Measurements from ENCODE around the gene MVK. TPM values are rescaled to one million over a fixed set of nuclear protein-coding genes. Genes with fewer than 3 reads are reported as not detected.

MVK gene
- total RNA-seq, 4 donors from 2014 or later, result 20.9 to 52.0 (median 30.5) TPM

- 91 to 92% methylated on average over 25 of the region's 25 CpGs for WGBS, 2 donors
- DNase-seq (ENCODE audit: low spot score in 2 of 2), result no peak
- Histone ChIP-seq H3K9me3 (no peaks in the 10 kb centered on the region), H3K4me1 (no peaks in the 10 kb centered on the region), H3K4me3 (no peak overlapping the region), H3K27me3 (no peaks in the 10 kb centered on the region), H3K36me3 (peaks cover 2 to 95% (median 10%) of the 10 kb centered on the region in 3 donors), H3K27ac (no peak overlapping the region)
- TF ChIP-seq CTCF (IDR thresholded peaks at IDR 0.05) (no peak), POLR2A (IDR thresholded peaks at IDR 0.05) (no peak), EP300 (IDR thresholded peaks at IDR 0.05) (no peak)
These were observed 38.2 kb upstream of the MVK start for GRCh38 chr12:109535231-109535862.

- no peaks in the 10 kb centered on the region for H3K4me1 ChIP-seq
- H3K36me3 ChIP-seq, result peaks cover 0 to 95% (median 6%) of the 10 kb centered on the region in 3 donors
- no peaks in the 10 kb centered on the region for H3K9me3 ChIP-seq
- TF ChIP-seq CTCF (IDR thresholded peaks at IDR 0.05), result no peak
- no peak for TF ChIP-seq POLR2A (IDR thresholded peaks at IDR 0.05)
- no peak for TF ChIP-seq EP300 (IDR thresholded peaks at IDR 0.05)
- 81 to 88% methylated on average over 5 of the region's 5 CpGs for WGBS, 2 donors
- no peak overlapping the region for H3K27ac ChIP-seq
- H3K4me3 ChIP-seq, result no peak overlapping the region
- DNase-seq (ENCODE audit: low spot score in 2 of 2), result no peak
- H3K27me3 ChIP-seq, result no peaks in the 10 kb centered on the region
These were observed 37.7 kb upstream of the MVK start for GRCh38 chr12:109535863-109536250.

- TF ChIP-seq POLR2A (IDR thresholded peaks at IDR 0.05) (no peak), EP300 (IDR thresholded peaks at IDR 0.05) (no peak), CTCF (IDR thresholded peaks at IDR 0.05) (no peak)
- WGBS, 2 donors, result 92 to 99% methylated on average over 8 of the region's 8 CpGs
- no peak overlapping the region for H3K4me3 ChIP-seq
- H3K4me1 ChIP-seq, result no peaks in the 10 kb centered on the region
- DNase-seq (ENCODE audit: low spot score in 2 of 2), result no peak
- no peaks in the 10 kb centered on the region for H3K9me3 ChIP-seq
- no peak overlapping the region for H3K27ac ChIP-seq
- no peaks in the 10 kb centered on the region for H3K27me3 ChIP-seq
- H3K36me3 ChIP-seq, result peaks cover 0 to 95% (median 6%) of the 10 kb centered on the region in 3 donors
These were observed 36.5 kb upstream of the MVK start for GRCh38 chr12:109537136-109537535.

GRCh38 chr12:109538191-109538863 is 35.3 kb upstream of the MVK start:
- WGBS, 2 donors, result 77 to 79% methylated on average over 15 to 16 of the region's 16 CpGs
- Histone ChIP-seq H3K27ac (no peak overlapping the region), H3K36me3 (peaks cover 0 to 85% (median 0%) of the 10 kb centered on the region in 3 donors), H3K4me1 (no peaks in the 10 kb centered on the region), H3K27me3 (no peaks in the 10 kb centered on the region), H3K9me3 (no peaks in the 10 kb centered on the region), H3K4me3 (no peak overlapping the region)
- TF ChIP-seq POLR2A (IDR thresholded peaks at IDR 0.05), result no peak
- TF ChIP-seq CTCF (IDR thresholded peaks at IDR 0.05), result no peak
- no peak for TF ChIP-seq EP300 (IDR thresholded peaks at IDR 0.05)
- no peak for DNase-seq (ENCODE audit: low spot score in 2 of 2)

GRCh38 chr12:109539508-109539907 is 34.1 kb upstream of the MVK start:
- TF ChIP-seq EP300 (IDR thresholded peaks at IDR 0.05) (no peak), POLR2A (IDR thresholded peaks at IDR 0.05) (no peak), CTCF (IDR thresholded peaks at IDR 0.05) (no peak)
- Histone ChIP-seq H3K4me3 (no peak overlapping the region), H3K27ac (no peak overlapping the region), H3K4me1 (no peaks in the 10 kb centered on the region), H3K36me3 (peaks cover 0 to 77% (median 0%) of the 10 kb centered on the region in 3 donors), H3K9me3 (no peaks in the 10 kb centered on the region), H3K27me3 (no peaks in the 10 kb centered on the region)
- 60 to 72% methylated on average over 9 of the region's 9 CpGs for WGBS, 2 donors
- no peak for DNase-seq (ENCODE audit: low spot score in 2 of 2)

Measured in tibial nerve (tissue), 4 donors.